Epithelial cell of esophagus (primary cell): ENCODE results near the gene HOXA4.

Source experiments
- DNase-seq: peaks from one replicate; pipeline ENCODE4 v3.0.0; 2010; ENCODE audit warnings: low read depth
- H3K4me3 ChIP-seq: 2 replicates; pipeline ENCODE4 v1.5.1; 2011; ENCODE audit warnings: mild to moderate bottlenecking, low read length, control low read depth
- TF ChIP-seq, protein P1 (sequence below): IDR thresholded peaks from 2 replicates; pipeline ENCODE4 v1.5.1; 2011; ENCODE audit warnings: low read depth, mild to moderate bottlenecking, low read length, control low read depth, inconsistent platforms; ENCODE audit not compliant: insufficient read depth; ENCODE audit errors: missing control alignments

Gene HOXA4

DNA sequence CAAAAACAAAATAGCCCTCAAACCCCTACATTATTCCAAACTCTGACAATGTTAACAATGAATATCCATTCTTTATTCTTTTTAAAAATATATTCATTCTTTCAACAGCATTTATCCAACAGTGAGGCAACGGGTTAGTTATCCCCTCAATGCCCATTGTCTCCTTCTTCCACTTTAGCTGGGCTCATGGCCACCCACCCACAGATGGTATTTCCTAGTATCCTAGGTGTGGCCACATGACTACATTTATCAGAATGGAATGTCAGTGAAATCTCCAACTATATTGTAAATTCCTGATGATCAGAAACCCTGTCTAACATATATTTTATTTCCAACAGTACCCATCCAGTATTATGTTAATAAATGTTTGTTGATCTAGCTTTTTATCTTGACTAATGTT is 48.4 kb downstream of the HOXA4 start:
- TF ChIP-seq, protein P1, sequence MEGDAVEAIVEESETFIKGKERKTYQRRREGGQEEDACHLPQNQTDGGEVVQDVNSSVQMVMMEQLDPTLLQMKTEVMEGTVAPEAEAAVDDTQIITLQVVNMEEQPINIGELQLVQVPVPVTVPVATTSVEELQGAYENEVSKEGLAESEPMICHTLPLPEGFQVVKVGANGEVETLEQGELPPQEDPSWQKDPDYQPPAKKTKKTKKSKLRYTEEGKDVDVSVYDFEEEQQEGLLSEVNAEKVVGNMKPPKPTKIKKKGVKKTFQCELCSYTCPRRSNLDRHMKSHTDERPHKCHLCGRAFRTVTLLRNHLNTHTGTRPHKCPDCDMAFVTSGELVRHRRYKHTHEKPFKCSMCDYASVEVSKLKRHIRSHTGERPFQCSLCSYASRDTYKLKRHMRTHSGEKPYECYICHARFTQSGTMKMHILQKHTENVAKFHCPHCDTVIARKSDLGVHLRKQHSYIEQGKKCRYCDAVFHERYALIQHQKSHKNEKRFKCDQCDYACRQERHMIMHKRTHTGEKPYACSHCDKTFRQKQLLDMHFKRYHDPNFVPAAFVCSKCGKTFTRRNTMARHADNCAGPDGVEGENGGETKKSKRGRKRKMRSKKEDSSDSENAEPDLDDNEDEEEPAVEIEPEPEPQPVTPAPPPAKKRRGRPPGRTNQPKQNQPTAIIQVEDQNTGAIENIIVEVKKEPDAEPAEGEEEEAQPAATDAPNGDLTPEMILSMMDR = no peak
- DNase-seq = peak; percentile 62
- H3K4me3 ChIP-seq = no peak overlapping the region

DNA sequence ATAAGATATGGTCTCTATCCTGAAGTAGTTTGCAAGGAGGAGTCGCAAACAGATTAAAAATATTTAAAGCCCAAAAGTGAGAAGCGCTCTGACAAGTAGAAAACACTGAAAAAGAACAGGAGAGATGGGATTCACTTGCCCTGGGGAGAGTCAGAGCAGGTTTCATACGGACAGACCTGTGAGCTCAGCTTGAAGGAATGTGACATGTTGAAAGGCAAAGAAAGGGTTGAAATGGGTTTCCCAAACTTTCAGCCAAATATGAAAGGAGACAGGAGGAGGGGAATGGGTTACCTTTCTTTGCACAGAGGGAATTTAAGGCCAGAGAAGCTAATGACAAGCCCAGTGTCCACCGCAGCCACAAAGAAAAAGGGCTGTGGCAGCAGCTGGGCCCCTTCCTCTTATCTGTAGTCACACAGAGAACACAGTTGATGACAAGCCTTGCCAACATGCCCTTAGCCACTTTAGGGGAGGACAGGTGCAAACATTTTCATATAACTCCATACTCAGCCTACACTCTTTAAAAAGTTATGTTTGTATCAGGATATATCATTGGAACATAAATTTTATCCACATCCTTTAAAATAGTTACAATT is 49.6 kb downstream of the HOXA4 start:
- TF ChIP-seq, protein P1 = no peak
- no peak overlapping the region for H3K4me3 ChIP-seq
- peak; percentile 82 for DNase-seq

DNA sequence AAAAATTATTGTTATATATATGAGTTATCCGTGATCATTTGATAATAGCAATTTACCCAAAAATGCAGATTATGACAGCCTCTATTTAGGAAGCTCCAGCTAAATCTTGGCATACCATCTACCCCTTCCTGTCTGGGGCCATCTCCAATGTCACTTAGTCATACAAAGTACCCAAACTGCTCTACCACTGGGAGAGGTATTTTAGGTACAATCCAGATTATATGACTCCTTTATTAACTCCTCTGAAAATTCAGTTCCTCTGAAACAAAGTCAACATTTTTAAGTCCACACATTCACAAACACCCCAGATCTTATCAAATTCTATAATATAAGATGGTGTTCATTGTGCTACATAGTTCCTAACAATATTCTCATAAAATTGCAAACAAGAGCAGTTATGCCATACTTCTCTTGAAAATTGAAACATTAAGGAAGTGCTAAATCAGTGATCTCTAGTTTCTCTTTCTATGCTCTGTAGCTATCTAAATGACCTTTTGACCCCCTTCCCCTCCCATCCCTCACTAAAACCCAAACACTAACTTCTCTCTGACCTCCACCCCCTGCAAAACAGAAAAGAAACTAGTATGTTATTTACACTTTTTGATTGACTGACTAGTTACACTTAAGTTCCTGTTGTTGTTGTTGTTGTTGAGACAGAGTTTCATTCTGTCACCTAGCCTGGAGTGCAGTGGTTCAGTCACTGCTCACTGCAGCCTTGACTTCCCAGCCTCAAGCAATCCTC is 51.2 kb downstream of the HOXA4 start:
- DNase-seq = no peak
- no peak overlapping the region for H3K4me3 ChIP-seq
- TF ChIP-seq, protein P1 = no peak

DNA sequence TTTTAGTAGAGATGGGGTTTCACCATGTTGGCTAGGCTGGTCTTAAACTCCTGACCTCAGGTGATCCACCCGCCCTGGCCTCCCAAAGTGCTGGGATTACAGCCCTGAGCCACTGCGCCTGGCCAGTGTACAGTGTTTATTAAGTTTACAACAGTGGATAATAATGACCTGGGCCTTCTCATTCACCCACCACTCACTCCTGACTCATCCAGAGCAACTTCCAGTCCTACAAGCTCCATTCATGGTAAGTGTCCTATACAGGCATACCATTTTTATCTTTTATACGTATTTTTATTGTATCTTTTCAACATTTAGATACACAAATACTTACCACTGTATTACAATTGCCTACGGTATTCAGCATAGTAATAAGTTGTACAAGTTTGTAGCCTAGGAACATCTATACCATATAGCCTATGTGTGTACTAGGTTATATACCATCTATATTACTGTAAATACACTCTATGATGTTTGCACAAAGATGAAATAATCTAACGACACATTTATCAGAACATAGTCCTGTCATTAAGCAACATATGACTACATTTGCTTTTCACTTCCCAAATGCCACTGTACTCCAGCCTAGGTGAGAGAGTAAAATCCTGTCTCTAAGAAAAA is 51.8 kb downstream of the HOXA4 start:
- TF ChIP-seq, protein P1 = no peak
- no peak overlapping the region for H3K4me3 ChIP-seq
- peak; percentile 32 for DNase-seq
